ENCODE results near the gene GPER1.

The GPER1 gene

DNA sequence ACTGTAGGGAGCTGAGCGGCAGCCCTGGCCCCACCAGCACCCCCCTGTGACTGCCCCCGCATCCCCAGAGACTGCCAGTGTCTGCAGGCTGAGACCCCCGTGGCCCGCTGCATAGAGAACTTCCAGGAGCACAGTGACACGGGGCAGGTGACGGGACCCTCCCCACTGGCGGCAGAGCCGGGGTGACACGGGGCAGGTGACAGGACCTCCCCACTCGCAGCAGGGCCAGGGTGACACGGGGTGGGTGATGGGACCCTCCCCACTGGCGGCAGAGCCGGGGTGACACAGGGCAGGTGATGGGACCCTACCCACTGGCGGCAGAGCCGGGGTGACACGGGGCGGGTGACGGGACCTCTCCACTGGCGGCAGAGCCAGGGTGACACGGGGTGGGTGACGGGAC lies 2.3 kb downstream of the GPER1 start:
- no peak for DNase-seq (ENCODE audit: low spot score)

DNA sequence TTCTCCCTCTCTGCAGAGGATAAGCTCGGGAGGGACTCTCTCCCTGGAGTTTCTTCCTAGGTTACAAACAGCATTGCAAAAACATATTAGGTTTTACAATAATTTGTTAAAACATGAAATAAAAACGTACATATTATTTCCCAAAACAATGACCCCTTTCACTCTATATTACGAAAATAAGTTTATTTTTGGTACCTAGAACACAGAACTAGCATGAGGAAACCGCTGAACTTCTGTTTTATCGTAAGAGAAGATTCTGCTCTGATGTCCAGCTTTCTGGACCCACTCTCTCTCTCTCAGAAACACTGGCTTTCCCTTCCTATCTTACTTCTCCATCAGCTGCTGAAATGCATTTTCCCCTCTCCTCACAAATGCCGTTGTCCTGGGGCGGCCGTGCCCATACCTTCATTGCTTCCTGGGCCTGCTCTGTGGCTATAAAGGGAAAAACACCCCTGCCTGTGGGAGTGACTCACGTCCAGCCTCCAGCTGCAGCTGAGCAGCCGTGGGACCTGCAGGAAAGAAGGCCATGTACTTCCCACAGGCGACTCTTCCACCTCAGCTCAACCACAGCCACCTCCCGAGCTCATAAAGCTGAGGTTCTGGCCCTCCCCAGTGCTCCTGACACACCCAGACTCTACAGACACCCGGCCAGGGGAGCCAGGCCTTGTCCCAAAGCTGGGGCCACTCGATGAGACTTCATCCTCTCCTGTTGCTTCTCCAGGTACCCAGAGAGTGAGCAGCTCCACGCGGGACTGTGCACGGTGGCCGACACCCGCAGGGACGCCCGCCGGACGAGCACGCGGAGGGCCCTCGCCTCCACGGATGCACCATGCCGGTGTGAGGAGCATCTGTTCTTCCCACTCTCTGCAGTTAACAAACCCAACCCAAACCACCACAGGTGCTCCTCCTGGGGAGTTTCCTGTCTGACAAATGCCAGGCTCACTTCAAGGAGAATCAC lies 3.1 kb downstream of the GPER1 start:
- no peak for DNase-seq (ENCODE audit: low spot score)

DNA sequence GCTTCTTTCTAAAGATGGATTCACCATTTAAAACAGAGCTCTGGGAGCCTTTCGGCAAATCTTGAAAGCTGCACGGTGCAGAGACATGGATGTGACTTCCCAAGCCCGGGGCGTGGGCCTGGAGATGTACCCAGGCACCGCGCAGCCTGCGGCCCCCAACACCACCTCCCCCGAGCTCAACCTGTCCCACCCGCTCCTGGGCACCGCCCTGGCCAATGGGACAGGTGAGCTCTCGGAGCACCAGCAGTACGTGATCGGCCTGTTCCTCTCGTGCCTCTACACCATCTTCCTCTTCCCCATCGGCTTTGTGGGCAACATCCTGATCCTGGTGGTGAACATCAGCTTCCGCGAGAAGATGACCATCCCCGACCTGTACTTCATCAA lies 3.7 kb downstream of the GPER1 start:
- no peak for DNase-seq (ENCODE audit: low spot score)

DNA sequence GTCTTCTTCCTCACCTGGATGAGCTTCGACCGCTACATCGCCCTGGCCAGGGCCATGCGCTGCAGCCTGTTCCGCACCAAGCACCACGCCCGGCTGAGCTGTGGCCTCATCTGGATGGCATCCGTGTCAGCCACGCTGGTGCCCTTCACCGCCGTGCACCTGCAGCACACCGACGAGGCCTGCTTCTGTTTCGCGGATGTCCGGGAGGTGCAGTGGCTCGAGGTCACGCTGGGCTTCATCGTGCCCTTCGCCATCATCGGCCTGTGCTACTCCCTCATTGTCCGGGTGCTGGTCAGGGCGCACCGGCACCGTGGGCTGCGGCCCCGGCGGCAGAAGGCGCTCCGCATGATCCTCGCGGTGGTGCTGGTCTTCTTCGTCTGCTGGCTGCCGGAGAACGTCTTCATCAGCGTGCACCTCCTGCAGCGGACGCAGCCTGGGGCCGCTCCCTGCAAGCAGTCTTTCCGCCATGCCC lies 4.3 kb downstream of the GPER1 start:
- no peak for DNase-seq (ENCODE audit: low spot score)

DNA sequence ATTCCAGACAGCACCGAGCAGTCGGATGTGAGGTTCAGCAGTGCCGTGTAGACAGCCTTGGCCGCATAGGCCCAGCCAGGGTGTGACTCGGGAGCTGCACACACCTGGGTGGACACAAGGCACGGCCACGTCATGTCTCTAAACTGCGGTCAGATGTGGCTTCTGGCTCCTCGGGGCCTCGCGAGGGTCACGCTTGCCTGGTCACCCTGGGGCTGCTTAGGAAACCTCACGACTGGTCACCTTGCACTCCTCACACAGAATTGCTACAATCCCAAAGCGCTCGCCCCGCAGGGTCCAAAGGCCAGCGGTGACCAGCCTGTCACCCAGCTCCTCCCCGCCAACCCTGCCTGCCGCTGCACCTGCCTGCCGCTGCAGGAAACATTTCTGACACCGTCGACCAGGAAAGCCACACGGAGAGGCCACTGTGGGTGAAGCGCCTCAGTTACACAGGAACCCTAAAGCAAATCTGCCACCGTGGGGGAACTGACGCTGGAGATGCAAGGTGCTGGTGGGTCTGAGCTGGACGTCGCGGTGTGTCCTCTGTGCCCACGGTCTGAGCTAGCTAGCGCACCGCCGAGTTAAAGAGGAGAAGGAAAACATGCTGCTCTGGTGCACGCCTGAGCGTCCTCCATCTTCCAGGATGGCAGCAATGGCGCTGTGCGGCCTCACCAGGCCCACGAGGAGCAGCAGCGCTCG lies 5.0 kb downstream of the GPER1 start:
- no peak for DNase-seq (ENCODE audit: low spot score)

DNA sequence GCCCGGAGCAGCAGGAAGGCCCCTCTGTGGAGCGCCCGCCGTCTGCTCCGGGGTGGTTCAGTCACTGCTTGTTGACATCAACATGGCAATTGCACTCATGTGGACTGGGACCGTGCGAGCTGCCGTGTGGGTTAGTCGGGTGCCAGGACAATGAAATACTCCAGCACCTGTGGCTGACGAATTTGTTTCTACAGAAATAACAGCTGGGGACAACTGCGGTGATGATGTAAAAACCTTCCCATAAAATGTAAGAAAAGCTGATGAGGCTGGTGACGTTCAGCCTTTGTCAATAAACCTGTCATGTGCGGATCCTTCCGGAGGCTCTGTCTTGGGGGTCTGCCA lies 5.6 kb downstream of the GPER1 start:
- no peak for DNase-seq (ENCODE audit: low spot score)

DNA sequence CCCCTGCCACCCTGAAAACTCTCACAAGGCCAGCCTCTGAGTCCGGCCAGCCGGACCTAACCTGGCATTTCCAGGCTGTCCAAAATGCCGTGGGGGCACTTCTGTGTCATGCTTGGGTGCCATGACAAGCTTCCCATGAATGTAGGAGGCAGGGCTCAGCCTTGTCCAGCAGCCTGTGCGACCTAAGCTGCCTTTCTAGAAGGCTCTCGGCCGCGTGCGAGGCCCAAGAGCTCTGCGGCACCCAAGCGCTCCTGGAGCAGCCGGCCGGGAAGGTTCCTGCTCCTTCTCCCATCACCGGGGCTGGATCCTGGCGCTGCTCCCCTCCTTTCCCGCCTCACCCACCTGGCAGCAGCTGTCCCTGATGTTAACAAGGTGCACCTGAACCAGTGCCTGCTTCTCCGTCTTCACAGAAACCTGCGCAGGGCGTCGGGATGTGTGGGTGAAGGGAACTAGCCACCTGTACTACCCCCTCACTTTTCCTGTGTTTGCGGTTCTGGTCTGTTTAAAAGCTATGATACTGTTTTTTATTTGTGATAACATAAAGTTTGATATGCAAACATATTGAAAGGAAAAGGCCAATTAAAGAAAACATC lies 6.1 kb downstream of the GPER1 start:
- no peak for DNase-seq (ENCODE audit: low spot score)

DNA sequence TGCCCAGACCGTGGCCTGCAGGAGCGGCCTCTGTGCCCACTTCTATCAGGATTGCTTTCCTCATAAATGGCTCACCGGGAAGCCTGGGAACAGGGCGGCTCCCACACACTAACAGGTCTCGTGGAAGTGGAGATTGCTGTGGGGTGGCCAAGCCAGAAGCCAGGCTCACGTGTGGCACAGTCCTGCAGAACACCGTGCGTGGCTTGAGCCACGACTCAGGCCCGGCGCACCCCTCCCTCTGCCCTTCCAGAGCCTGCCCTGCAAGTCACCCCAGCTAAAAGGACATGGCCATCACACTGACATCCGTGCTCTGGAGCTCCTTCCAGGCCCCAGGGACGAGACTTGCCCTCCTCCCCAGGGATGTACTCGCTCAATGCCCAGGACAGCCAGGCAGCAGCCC lies 7.0 kb downstream of the GPER1 start:
- DNase-seq (ENCODE audit: low spot score): no peak

DNA sequence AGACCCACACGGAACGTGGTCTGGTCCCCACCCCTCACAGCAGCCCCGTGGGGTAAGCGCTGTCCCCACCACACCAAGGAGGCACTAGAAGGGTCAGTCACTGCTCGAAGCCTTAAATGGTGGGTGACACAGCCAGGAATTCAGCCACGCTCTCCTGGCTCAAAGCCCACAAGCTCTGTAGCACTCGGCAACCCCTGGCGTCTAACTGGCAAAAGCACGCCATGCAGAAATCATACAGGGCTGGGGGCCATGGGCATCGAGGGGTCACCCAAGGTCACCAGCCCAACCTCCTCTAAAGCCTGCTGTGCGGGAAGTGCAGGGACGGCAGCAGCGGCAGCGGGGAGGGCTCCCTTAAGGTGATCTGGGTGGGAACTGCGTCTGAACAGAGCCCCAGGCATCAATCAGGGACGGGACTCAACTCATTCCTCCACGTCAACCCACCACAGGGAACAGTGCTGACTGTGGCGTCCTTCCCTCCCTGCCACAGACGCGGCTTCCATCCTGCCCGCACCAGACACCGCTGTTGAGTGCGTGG lies 7.8 kb downstream of the GPER1 start:
- no peak for DNase-seq (ENCODE audit: low spot score)

DNA sequence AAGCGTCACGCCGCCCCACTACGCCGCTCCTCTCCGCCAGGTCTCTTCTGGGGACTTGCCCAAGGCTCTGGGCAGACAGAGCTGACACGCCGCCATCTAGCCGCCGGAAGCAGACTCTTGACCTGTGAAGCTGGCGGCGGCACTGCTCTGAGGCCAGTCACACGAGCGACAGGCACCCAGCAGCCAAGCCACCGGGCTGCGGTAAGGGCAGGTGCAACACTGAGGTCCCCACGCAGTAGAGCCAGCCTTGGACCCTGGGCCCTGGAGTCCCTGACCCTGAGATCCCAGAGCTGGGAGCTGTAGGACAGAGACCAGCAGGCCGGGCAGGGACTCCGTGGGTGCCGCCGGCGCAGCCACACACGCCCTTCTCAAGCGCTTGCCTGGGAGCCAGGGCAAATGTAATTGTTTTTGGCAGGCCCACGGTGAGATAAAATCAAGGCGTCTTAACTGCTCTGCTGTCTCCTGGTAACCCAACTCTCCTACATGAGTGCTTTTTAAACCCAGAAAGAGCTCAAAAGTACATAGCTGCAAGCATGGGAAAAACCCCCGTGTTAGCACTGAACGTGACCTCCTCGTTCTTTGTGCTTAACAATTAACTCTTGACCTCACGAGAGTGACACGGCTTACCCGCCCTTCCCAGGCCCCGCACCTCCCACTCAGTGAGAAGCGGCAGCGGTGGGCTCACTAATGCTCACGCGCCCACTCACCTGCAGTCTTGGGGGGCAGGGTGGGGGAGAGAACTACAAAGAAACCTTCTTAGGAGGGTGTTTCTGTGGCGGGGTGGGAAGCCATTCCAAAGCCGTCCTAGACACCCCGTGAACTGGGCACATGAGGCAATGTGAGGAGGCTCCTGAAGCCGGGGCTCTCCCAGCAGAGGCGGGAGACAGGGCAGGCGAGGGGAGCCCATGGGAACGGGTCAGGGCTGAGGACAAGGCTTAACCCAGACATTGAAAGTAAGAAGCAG lies 8.5 kb downstream of the GPER1 start:
- DNase-seq (ENCODE audit: low spot score): no peak

DNA sequence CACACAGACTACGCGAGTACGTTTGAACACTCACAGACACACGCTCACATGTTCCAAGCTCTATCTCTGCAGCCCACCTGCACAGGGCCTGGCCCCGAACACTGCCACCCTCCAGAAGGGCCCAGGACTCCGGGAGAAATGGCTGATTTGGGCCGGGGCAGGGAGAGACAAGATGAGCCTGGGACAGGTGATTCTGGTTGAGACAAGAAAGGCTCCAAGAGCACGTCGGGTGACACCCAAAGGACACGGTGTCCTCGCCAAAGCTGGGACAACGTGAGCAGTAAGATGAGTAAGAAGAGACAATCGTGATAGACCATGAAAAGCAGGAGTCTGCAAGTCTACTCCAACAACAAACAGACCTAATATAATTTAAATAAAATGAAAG lies 9.2 kb downstream of the GPER1 start:
- DNase-seq (ENCODE audit: low spot score): no peak

DNA sequence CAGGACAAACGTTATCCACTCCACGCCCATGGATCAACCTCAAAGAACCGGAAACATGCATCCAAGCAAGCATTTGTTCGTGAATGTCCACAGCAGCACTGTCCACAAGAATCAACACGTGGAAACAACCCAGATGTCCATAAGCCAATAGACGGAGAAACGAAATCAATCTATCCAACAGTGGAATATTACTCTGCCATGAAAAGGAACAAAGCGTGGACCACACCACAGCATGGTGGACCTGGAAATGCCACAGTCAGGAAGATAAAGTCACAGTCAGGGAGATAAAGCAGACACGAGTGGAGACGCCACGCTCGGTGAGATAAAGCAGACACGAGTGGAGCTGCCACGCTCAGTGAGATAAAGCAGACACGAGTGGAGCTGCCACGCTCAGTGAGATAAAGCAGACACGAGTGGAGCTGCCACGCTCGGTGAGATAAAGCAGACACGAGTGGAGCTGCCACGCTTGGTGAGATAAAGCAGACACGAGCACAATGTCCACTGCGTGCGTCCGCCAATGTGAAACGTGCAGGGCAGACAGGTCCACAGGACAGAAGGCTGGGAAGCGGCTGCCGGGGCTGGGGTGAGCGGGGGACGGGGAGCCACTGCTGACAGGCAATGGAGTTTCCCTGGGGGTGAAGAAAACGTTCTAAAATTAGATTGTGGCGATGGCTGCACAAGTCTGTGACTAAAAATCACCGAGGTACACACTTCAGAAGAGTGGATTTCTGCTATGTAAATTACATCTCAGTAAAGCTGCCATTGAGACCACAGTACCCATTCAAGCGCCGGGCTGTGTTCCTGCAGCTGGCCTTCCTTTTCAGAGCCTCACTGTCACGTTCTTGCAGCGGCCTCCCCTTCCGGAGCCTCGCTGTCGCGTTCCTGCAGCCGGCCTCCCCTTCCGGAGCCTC lies 10.6 kb downstream of the GPER1 start:
- no peak for DNase-seq (ENCODE audit: low spot score)

DNA sequence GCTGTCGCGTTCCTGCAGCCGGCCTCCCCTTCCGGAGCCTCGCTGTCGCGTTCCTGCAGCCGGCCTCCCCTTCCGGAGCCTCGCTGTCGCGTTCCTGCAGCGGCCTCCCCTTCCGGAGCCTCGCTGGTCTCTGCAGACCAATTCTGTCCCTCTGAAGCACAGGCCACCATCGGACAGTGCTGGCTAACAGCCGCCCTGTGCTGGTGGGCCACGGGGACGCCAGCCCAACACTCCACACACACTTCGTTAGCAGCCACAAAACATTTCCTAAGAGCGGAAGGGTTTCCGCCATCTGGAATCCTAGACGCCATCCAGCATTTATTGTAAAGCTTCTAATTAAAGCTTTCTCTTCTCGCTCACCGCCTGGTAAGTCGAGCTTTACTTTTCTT lies 11.2 kb downstream of the GPER1 start:
- no peak for DNase-seq (ENCODE audit: low spot score)

DNA sequence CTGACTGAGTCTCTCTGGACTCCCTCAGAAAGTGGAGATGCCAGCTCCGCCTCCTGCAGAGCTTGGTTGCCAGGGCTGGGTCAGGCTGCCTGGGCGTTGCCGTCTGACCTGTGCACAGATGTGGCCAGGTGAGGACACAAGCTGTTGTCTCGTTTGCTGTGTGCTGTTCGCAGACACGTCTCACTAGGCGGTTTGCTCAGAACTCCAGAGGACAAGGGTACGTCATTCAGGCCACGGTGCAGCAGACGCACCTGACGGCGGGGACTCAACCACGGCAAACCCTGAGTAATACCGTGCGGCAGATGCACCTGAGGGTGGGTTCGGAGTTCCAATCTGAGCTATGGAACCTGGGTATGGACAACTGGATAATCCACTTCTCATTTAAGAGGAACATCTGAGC lies 11.7 kb downstream of the GPER1 start:
- no peak for DNase-seq (ENCODE audit: low spot score)

DNA sequence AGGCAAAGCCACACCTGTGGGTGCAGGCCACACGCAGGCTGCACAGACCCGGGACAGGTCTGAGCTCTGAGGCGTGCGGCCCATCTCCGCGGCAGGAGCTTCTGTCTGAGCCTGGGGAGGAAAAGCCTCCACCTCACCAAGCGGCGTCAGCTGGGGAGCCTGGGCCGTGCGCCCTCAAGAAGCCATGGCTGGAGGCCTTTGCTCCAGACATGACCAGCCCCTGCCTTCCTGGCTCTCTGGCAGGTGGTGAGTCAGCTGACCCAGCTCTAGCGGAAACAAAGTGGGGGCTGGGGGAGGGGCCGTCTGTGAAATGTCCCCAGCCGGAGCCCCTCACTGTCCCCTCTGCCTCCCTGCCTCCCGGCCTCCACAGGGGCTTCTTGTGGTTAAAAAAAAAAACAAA lies 12.5 kb downstream of the GPER1 start:
- DNase-seq (ENCODE audit: low spot score): peak; percentile 55

DNA sequence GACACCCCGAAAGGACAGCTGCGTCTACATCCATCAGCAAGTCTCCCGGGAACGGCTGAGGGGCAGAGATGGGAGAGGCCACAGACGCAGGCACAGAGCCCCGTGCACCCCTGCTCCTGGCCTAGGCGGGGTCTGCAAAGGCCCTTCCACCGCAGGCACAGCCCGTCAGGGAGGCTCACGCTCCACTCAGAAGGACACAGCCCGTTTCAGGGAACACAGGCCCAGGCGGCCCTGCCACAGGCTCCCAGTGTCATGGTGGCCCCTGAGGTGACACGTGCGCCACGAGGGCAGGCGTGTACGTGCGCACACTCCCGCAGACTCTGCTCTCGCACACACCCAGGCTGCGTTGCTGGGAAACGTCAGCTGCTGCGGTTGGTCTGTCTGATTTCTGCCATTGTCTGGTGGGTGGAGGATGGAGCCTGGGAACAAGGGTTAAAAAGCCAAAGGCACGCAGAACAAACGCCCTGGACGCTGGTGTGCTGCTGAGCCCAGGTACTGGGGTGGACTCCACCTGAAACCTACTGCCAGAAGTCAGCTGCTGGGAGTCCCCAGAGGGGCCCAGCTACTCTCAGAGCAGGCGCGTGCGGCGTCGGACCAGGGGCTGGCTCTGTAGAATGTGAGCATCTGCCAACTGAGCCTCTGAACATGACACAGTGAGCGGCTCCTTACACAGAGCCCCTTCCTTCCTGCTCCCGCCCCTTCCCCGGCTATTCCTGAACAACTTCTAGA lies 13.1 kb downstream of the GPER1 start:
- DNase-seq (ENCODE audit: low spot score): no peak

DNA sequence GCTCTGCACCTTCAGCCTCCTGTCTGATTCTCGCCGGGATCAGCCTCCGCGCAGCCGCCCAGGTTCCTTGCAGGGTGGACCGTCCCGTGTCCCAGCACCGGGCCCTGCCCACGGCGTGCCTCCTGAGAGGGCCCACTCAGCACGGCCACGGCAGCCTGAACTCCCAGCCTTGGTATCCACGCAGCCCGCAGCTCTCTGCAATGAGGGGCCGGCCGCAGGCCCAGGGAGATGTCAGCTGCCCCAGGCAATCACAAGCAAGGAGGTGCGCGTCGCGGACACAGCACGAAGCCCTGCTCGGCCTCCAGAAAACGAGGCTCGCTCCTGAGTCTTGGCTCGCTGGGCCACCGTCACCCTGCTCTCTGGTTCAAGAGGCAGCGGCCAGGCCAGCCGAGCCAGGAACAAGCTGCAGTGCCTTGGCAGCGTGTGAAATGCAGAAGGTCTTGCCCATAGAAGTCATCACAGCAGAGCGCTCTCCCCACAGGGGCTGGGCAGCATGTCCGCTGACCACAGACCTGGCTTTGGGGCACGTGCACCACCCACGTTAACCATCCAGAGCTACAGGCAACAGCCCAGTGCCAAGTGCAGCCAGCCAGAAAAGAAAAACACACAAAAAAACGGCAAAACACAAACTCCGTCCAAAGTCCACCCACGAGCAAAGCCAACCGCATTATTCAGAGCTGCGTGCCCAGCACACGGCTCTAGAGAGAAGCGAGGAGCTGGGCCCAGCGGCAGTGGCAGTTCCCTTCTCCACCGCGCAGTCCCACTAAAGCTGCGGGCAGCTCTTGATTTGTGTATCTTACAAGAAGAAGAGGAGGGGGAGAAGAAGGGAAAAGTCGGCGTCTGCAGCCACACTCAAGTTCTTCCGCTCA lies 13.9 kb downstream of the GPER1 start:
- no peak for DNase-seq (ENCODE audit: low spot score)

DNA sequence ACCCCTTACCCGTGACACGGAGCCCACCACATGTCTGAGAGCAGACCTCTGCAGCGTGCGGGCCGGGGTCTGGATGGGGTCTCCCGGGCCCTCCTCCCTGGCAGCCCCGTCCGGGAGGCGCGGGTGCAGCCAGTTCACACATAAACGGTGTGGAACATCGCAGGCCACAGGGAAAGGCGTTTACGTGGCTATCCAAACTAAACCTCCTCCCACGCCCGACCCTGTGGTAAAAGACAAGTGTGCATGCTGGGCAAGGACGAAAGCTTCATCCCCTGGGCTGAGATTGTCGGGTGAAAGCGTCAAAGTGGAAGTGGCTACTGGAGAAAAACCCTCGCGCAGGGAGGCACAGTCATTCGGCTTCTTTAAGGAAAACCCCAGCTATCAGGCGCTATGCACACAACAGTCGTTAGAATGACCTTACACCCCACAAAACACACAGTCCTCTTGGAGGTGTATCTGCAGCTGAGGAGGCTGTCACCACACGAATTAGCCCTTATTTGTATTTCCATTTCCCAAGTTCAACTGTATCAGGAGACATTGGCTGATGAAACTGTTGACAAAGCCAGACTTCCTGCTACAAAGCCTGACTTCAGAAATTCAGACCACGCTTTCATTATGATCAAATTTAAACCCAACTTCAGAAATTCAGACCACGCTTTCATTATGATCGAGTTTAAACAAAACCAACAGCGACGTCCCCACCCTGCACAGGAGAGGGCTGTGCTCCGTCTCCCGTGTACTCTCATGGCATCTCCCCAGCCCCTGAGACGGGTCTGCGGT lies 15.3 kb downstream of the GPER1 start:
- no peak for DNase-seq (ENCODE audit: low spot score)

All from kidney capillary endothelial cell (primary cell).